Epidermal melanocyte (primary cell): Measurements from ENCODE around the gene PRCC.
"Not testable (repeated sequence)": the region's sequence is repeated elsewhere in the genome, so short reads cannot be mapped to it uniquely, and the experiment has no call there.

ENCODE experiments used
- DNase-seq: peaks from one replicate; pipeline ENCODE4 v3.0.0; 2011; ENCODE audit warnings: low spot score; ENCODE audit not compliant: insufficient read length

PRCC gene

GRCh38 chr1:156744344-156744743 lies 23.0 kb upstream of the PRCC start:
- DNase-seq: no peak

GRCh38 chr1:156744786-156745419 lies 22.4 kb upstream of the PRCC start:
- DNase-seq: no peak

- no peak for DNase-seq
Observed at GRCh38 chr1:156745881-156746280, 21.5 kb upstream of the PRCC start.

GRCh38 chr1:156746406-156746727 lies 21.0 kb upstream of the PRCC start:
- DNase-seq: no peak

GRCh38 chr1:156746728-156747631 lies 20.4 kb upstream of the PRCC start:
- peak; percentile 85 for DNase-seq

GRCh38 chr1:156747742-156748669 lies 19.3 kb upstream of the PRCC start:
- DNase-seq: no peak

- DNase-seq: no peak
Observed at GRCh38 chr1:156748670-156749418, 18.5 kb upstream of the PRCC start.

- DNase-seq: no peak
Observed at GRCh38 chr1:156749419-156750118, 17.8 kb upstream of the PRCC start.

GRCh38 chr1:156750191-156750672 lies 17.1 kb upstream of the PRCC start:
- DNase-seq: no peak

GRCh38 chr1:156750711-156751450 lies 16.5 kb upstream of the PRCC start:
- DNase-seq: no peak

- DNase-seq: no peak
Observed at GRCh38 chr1:156751451-156751756, 15.9 kb upstream of the PRCC start, which contains the start of gene HDGF. HDGF (minus strand) TSS chr1:156751675; CDS start chr1:156751429, 246 bp downstream.

GRCh38 chr1:156751757-156752481 lies 15.4 kb upstream of the PRCC start:
- peak; percentile 91 for DNase-seq

- no peak for DNase-seq
Observed at GRCh38 chr1:156752843-156753482, 14.4 kb upstream of the PRCC start.

- DNase-seq: no peak
Observed at GRCh38 chr1:156754219-156754618, 13.1 kb upstream of the PRCC start.

GRCh38 chr1:156755527-156755950 lies 11.8 kb upstream of the PRCC start:
- no peak for DNase-seq

GRCh38 chr1:156756355-156756754 lies 11.0 kb upstream of the PRCC start:
- DNase-seq: no peak

- not testable (repeated sequence) for DNase-seq
Observed at GRCh38 chr1:156757572-156758253, 9.6 kb upstream of the PRCC start.
